ENCODE data around the gene IER3IP1. TPM values are rescaled to one million over a fixed set of nuclear protein-coding genes. Genes with fewer than 3 reads are reported as not detected.
"Not testable (repeated sequence)": the region's sequence is repeated elsewhere in the genome, so short reads cannot be mapped to it uniquely, and the experiment has no call there.

Gene IER3IP1
- total RNA-seq, 2 donors from 2014 or later = 6.1 to 10.3 TPM

GRCh38 chr18:47191961-47192360 is 15.8 kb upstream of the IER3IP1 start:
- no peak for DNase-seq
- Mint-ChIP-seq H3K4me1 (no peaks in the 10 kb centered on the region), H3K9me3 (no peaks in the 10 kb centered on the region), H3K36me3 (ENCODE audit: low read depth) (no peaks in the 10 kb centered on the region), H3K4me3 (no peak overlapping the region), H3K27ac (no peak overlapping the region), H3K27me3 (ENCODE audit: insufficient read depth) (peaks cover 2% of the 10 kb centered on the region)
- no peak overlapping the region for H3K4me3 ChIP-seq (ENCODE audit: low read length)
- no peak overlapping the region for H3K27ac ChIP-seq (ENCODE audit: low read depth, low read length)
- H3K4me1 ChIP-seq (ENCODE audit: control insufficient read depth, insufficient read depth, low read length) = no peaks in the 10 kb centered on the region
- no peak overlapping the region for H3K9ac ChIP-seq (ENCODE audit: extremely low read depth, low read length, poor library complexity, severe bottlenecking)
- no peaks in the 10 kb centered on the region for H3K27me3 ChIP-seq (ENCODE audit: control insufficient read depth, insufficient read depth, low read length, poor library complexity, severe bottlenecking)
- 96 to 100% methylated on average over 2 of the region's 2 CpGs for WGBS, 2 experiments (ENCODE audit: insufficient coverage in 1 of 2, insufficient read length in 1 of 2)
- H3K9me3 ChIP-seq (ENCODE audit: control insufficient read depth, low read length) = no peaks in the 10 kb centered on the region
- H3K36me3 ChIP-seq (ENCODE audit: control insufficient read depth, insufficient read depth, low read length) = no peaks in the 10 kb centered on the region
- peak; percentile 39 for TF ChIP-seq CTCF (conservative IDR thresholded peaks at IDR 0.05)

GRCh38 chr18:47187721-47188120 is 11.6 kb upstream of the IER3IP1 start:
- no peaks in the 10 kb centered on the region for H3K36me3 Mint-ChIP-seq (ENCODE audit: low read depth)
- no peaks in the 10 kb centered on the region for H3K4me1 Mint-ChIP-seq
- Histone ChIP-seq H3K9me3 (ENCODE audit: control insufficient read depth, low read length) (peaks cover 19% of the 10 kb centered on the region), H3K36me3 (ENCODE audit: control insufficient read depth, insufficient read depth, low read length) (no peaks in the 10 kb centered on the region), H3K4me3 (ENCODE audit: low read length) (no peak overlapping the region), H3K27me3 (ENCODE audit: control insufficient read depth, insufficient read depth, low read length, poor library complexity, severe bottlenecking) (no peaks in the 10 kb centered on the region), H3K27ac (ENCODE audit: low read depth, low read length) (no peak overlapping the region), H3K4me1 (ENCODE audit: control insufficient read depth, insufficient read depth, low read length) (no peaks in the 10 kb centered on the region), H3K9ac (ENCODE audit: extremely low read depth, low read length, poor library complexity, severe bottlenecking) (no peak overlapping the region)
- WGBS, 2 experiments (ENCODE audit: insufficient coverage in 1 of 2, insufficient read length in 1 of 2) = 75 to 83% methylated on average over 4 to 7 of the region's 7 CpGs
- no peak overlapping the region for H3K27ac Mint-ChIP-seq
- H3K9me3 Mint-ChIP-seq = peaks cover 27% of the 10 kb centered on the region
- no peak for TF ChIP-seq CTCF (conservative IDR thresholded peaks at IDR 0.05)
- no peak overlapping the region for H3K4me3 Mint-ChIP-seq
- no peak for DNase-seq
- H3K27me3 Mint-ChIP-seq (ENCODE audit: insufficient read depth) = peaks cover 9% of the 10 kb centered on the region

- Histone ChIP-seq H3K9me3 (ENCODE audit: control insufficient read depth, low read length) (peaks cover 19% of the 10 kb centered on the region), H3K27me3 (ENCODE audit: control insufficient read depth, insufficient read depth, low read length, poor library complexity, severe bottlenecking) (no peaks in the 10 kb centered on the region), H3K4me3 (ENCODE audit: low read length) (no peak overlapping the region), H3K36me3 (ENCODE audit: control insufficient read depth, insufficient read depth, low read length) (no peaks in the 10 kb centered on the region), H3K9ac (ENCODE audit: extremely low read depth, low read length, poor library complexity, severe bottlenecking) (no peak overlapping the region), H3K4me1 (ENCODE audit: control insufficient read depth, insufficient read depth, low read length) (no peaks in the 10 kb centered on the region), H3K27ac (ENCODE audit: low read depth, low read length) (no peak overlapping the region)
- Mint-ChIP-seq H3K4me3 (no peak overlapping the region), H3K27me3 (ENCODE audit: insufficient read depth) (peaks cover 15% of the 10 kb centered on the region), H3K4me1 (peaks cover 4% of the 10 kb centered on the region), H3K9me3 (peaks cover 27% of the 10 kb centered on the region), H3K27ac (no peak overlapping the region), H3K36me3 (ENCODE audit: low read depth) (no peaks in the 10 kb centered on the region)
- DNase-seq = no peak
- WGBS, 2 experiments (ENCODE audit: insufficient coverage in 1 of 2, insufficient read length in 1 of 2) = 92 to 94% methylated on average over 5 of the region's 5 CpGs
- no peak for TF ChIP-seq CTCF (conservative IDR thresholded peaks at IDR 0.05)
Observed at GRCh38 chr18:47184419-47185050, 8.4 kb upstream of the IER3IP1 start.

- not testable (repeated sequence) for H3K9ac ChIP-seq (ENCODE audit: extremely low read depth, low read length, poor library complexity, severe bottlenecking); H3K27me3 ChIP-seq (ENCODE audit: control insufficient read depth, insufficient read depth, low read length, poor library complexity, severe bottlenecking); H3K4me1 Mint-ChIP-seq; H3K4me3 Mint-ChIP-seq; H3K4me1 ChIP-seq (ENCODE audit: control insufficient read depth, insufficient read depth, low read length); H3K4me3 ChIP-seq (ENCODE audit: low read length); H3K27ac ChIP-seq (ENCODE audit: low read depth, low read length); DNase-seq; H3K36me3 Mint-ChIP-seq (ENCODE audit: low read depth); H3K36me3 ChIP-seq (ENCODE audit: control insufficient read depth, insufficient read depth, low read length); H3K27ac Mint-ChIP-seq
- H3K9me3 ChIP-seq (ENCODE audit: control insufficient read depth, low read length) = peaks cover 19% of the 10 kb centered on the region
- Mint-ChIP-seq H3K27me3 (ENCODE audit: insufficient read depth) (peaks cover 17% of the 10 kb centered on the region), H3K9me3 (peaks cover 31% of the 10 kb centered on the region)
- 92 to 94% methylated on average over 5 of the region's 5 CpGs for WGBS, 2 experiments (ENCODE audit: insufficient coverage in 1 of 2, insufficient read length in 1 of 2)
Observed at GRCh38 chr18:47182156-47182555, 6.0 kb upstream of the IER3IP1 start.

All from endodermal cell (in vitro differentiated cells).